MCF 10A (cell line): ENCODE data around the gene CD209. TPM values are rescaled to one million over a fixed set of nuclear protein-coding genes. Genes with fewer than 3 reads are reported as not detected.

Source experiments
- BruUV-seq: library from RNA; stranded (reverse); fragments of 400-500 nt; replicated peaks from 2 replicates; lab custom pipeline; 2021; lab: Mats Ljungman, UMichigan
- CTCF ChIA-PET: fragments of 300-600 bp; sonication (Branson Sonifier 250); formaldehyde crosslinking; extraction: SDS; loops from one replicate; lab custom pipeline; 2021; ENCODE audit warnings: antibody characterized with exemption, inconsistent platforms; lab: Yijun Ruan, JAX
- POLR2A ChIA-PET: fragments of 300-600, 350-650 bp; sonication (Branson Sonifier 250); formaldehyde crosslinking; extraction: SDS; loops from one replicate; lab custom pipeline; 2020; ENCODE audit warnings: antibody characterized with exemption, inconsistent platforms; lab: Yijun Ruan, JAX
- DNase-seq: peaks from one replicate; pipeline ENCODE4 v3.0.0-alpha.2; 2018; ENCODE audit not compliant: unreplicated experiment
- H3K27ac Mint-ChIP-seq: one replicate; pipeline ENCODE4 v1.8.0; 2022; ENCODE audit warnings: mild to moderate bottlenecking, low read depth, mixed read lengths; ENCODE audit not compliant: unreplicated experiment
- H3K27me3 Mint-ChIP-seq: one replicate; pipeline ENCODE4 v1.8.0; 2022; ENCODE audit warnings: mixed read lengths; ENCODE audit not compliant: insufficient read depth, unreplicated experiment
- H3K36me3 Mint-ChIP-seq: one replicate; pipeline ENCODE4 v1.8.0; 2022; ENCODE audit warnings: mild to moderate bottlenecking, moderate library complexity, mixed read lengths; ENCODE audit not compliant: insufficient read depth, unreplicated experiment
- H3K4me1 Mint-ChIP-seq: one replicate; pipeline ENCODE4 v1.8.0; 2022; ENCODE audit warnings: mixed read lengths; ENCODE audit not compliant: insufficient read depth, unreplicated experiment
- H3K4me3 Mint-ChIP-seq: one replicate; pipeline ENCODE4 v1.8.0; 2022; ENCODE audit warnings: mild to moderate bottlenecking, moderate library complexity, mixed read lengths; ENCODE audit not compliant: unreplicated experiment
- H3K9me3 Mint-ChIP-seq: one replicate; pipeline ENCODE4 v1.8.0; 2022; ENCODE audit warnings: mixed read lengths; ENCODE audit not compliant: unreplicated experiment
- intact Hi-C: fragments of 100-400 bp; cut with micrococcal nuclease; formaldehyde crosslinking; loops from 2 replicates; pipeline ENCODE4 v1.14.1; 2022
- total RNA-seq: library from RNA; stranded (reverse); gene quantifications from 2 replicates; pipeline ENCODE4 v1.2.3, GENCODE V29; 2022
- TF ChIP-seq, protein P1 (sequence below): fragments of 200-600 bp; IDR thresholded peaks from one replicate; pipeline ENCODE4 v1.8.0; 2022; ENCODE audit warnings: antibody characterized with exemption, mild to moderate bottlenecking; ENCODE audit not compliant: unreplicated experiment

The CD209 gene
- total RNA-seq, 1 experiment from 2014 or later = not detected

DNA sequence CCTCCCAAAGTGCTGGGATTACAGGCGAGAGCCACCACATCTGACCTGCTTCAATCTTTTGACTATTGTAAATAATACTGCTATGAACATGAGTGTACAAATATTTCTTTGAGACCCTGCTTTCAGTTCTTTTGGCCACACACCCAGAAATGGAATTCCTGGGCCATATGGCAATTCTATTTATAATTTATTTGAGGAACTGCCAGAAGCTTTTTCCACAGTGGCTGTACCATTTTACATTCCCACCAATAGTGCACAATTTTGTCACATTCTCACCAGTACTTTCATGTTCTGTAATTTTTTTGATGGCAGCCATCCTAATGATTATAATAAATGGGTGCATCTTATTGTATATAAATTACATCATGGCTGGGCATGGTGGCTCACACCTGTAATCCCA is 31.7 kb downstream of the CD209 start:
- no peaks in the 10 kb centered on the region for H3K27me3 Mint-ChIP-seq
- ChIA-PET CTCF (no interaction called here), POLR2A (no interaction called here)
- H3K9me3 Mint-ChIP-seq = no peaks in the 10 kb centered on the region
- no TSS peak for BruUV-seq
- TF ChIP-seq, protein P1, sequence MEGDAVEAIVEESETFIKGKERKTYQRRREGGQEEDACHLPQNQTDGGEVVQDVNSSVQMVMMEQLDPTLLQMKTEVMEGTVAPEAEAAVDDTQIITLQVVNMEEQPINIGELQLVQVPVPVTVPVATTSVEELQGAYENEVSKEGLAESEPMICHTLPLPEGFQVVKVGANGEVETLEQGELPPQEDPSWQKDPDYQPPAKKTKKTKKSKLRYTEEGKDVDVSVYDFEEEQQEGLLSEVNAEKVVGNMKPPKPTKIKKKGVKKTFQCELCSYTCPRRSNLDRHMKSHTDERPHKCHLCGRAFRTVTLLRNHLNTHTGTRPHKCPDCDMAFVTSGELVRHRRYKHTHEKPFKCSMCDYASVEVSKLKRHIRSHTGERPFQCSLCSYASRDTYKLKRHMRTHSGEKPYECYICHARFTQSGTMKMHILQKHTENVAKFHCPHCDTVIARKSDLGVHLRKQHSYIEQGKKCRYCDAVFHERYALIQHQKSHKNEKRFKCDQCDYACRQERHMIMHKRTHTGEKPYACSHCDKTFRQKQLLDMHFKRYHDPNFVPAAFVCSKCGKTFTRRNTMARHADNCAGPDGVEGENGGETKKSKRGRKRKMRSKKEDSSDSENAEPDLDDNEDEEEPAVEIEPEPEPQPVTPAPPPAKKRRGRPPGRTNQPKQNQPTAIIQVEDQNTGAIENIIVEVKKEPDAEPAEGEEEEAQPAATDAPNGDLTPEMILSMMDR = no peak
- no peak overlapping the region for H3K27ac Mint-ChIP-seq
- no peak overlapping the region for H3K4me3 Mint-ChIP-seq
- no peaks in the 10 kb centered on the region for H3K4me1 Mint-ChIP-seq
- H3K36me3 Mint-ChIP-seq = no peaks in the 10 kb centered on the region
- intact Hi-C loops = no loop called here
- DNase-seq = no peak

DNA sequence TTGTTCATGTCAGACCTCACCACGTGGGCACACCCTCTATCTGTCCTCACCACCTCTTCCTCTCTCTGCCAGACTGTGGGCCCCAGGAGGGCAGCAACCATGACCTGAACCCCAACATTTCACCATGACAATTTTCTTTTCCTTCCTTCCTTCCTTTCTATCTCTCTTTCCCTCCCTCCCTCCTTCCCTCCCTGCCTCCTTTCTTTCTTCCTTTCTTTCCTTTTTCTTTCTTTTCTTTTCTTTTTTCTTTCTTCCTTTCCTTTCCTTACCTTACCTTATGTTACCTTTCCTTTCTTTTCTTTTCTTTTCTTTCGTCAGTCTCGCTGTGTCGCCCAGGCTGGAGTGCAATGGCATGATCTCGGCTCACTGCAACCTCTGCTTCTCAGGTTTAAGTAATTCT is 36.7 kb downstream of the CD209 start:
- intact Hi-C loops = no loop called here
- no peak for DNase-seq
- Mint-ChIP-seq H3K27me3 (peaks cover 16% of the 10 kb centered on the region), H3K4me1 (no peaks in the 10 kb centered on the region), H3K27ac (no peak overlapping the region), H3K4me3 (no peak overlapping the region), H3K9me3 (no peaks in the 10 kb centered on the region), H3K36me3 (no peaks in the 10 kb centered on the region)
- TF ChIP-seq, protein P1 = no peak
- CTCF ChIA-PET = interaction anchor here (0.6 to 1.0 kb wide), 2 partner anchors 142 to 563 kb away, joined by 3 to 4 read pairs; no protein-coding TSS in a partner anchor
- BruUV-seq = no TSS peak
- POLR2A ChIA-PET = no interaction called here

DNA sequence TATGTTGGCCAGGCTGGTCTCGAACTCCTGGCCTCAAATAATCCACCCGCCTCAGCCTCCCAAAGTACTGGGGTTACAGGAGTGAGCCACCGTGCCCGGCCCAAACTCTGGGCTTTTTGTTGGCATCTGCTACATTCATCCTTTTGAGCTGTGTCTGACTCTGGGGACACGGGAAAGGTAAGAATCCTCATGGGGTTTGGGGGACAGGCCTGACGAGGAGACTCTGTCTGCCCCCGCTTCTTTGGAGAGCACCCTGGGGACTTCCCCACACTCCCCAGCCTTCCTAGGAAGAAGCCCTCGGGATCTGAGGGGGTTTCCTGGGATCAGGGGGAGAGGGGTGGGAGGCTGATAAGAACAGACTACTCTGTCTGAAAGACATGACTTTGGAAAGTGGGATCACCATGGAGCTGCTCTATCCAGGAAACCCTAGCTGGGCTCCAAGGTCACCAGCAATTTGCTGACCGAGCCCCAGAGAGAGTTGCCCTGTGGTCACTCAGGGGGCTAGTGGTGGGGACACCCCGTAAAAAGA is 37.3 kb downstream of the CD209 start:
- TF ChIP-seq, protein P1 = no peak
- Mint-ChIP-seq H3K36me3 (no peaks in the 10 kb centered on the region), H3K4me1 (no peaks in the 10 kb centered on the region), H3K4me3 (no peak overlapping the region), H3K9me3 (no peaks in the 10 kb centered on the region), H3K27ac (no peak overlapping the region), H3K27me3 (peaks cover 16% of the 10 kb centered on the region)
- no TSS peak for BruUV-seq
- intact Hi-C loops = no loop called here
- ChIA-PET CTCF (no interaction called here), POLR2A (no interaction called here)
- DNase-seq = no peak

DNA sequence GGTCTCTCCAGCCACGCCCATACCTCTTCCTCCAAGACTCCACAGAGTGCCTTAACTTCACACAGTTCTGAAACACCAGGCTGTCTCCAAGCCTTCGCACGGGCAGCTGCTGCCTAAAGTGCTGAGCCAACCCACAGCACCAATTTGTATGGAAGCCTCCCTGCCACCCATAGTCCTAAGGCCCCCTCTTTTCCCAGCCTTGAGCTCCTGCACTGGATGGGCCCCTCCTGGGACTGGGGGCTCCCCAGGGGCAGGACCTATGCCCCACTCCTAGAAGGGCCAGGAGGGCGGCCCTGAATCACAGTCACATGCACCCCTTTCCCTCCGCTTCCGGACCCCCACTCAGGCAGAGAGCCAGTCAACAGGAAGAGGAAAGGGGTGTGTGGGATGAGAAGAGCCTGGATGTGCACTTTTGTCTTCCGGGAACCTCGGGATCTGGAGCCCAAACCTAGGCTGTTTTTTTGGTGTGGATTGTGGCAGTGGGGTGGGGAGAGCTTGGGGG is 40.3 kb downstream of the CD209 start:
- no peak for DNase-seq
- TF ChIP-seq, protein P1 = no peak
- no peak overlapping the region for H3K4me3 Mint-ChIP-seq
- peaks cover 38% of the 10 kb centered on the region for H3K27me3 Mint-ChIP-seq
- ChIA-PET CTCF (interaction anchor here (0.7 kb wide), 1 partner anchor 24 kb away, joined by 3 read pairs; no protein-coding TSS in a partner anchor), POLR2A (interaction anchor here (0.5 kb wide), 1 partner anchor 74 kb away, joined by 3 read pairs; no protein-coding TSS in a partner anchor)
- H3K36me3 Mint-ChIP-seq = no peaks in the 10 kb centered on the region
- no peaks in the 10 kb centered on the region for H3K4me1 Mint-ChIP-seq
- BruUV-seq = no TSS peak
- H3K9me3 Mint-ChIP-seq = no peaks in the 10 kb centered on the region
- no peak overlapping the region for H3K27ac Mint-ChIP-seq
- intact Hi-C loops = no loop called here
